SU-DHL-6 (cell line): ENCODE results near the gene TGFA.

Experiments
- H2AFZ ChIP-seq: fragments of 200-600 bp; sonication (generic); 2 replicates; pipeline ENCODE4 v1.6.1; 2014; ENCODE audit warnings: low read depth, mild to moderate bottlenecking, moderate library complexity, mixed read lengths, antibody characterized with exemption, low read length; ENCODE audit not compliant: severe bottlenecking
- H3F3A ChIP-seq: fragments of 200-600 bp; shearing (Covaris generic); 2 replicates; pipeline ENCODE4 v1.6.0; 2016; ENCODE audit warnings: antibody characterized with exemption, mild to moderate bottlenecking; ENCODE audit not compliant: insufficient read depth
- H3K27ac ChIP-seq: fragments of 200-600 bp; sonication (generic); 2 replicates; pipeline ENCODE4 v1.5.1; 2016; ENCODE audit warnings: low read depth, mild to moderate bottlenecking, low read length, moderate library complexity, mixed read lengths
- H3K27me3 ChIP-seq: fragments of 200-600 bp; sonication (generic), shearing (Covaris generic); 2 replicates; pipeline ENCODE4 v1.6.0; 2014; ENCODE audit warnings: mild to moderate bottlenecking, low read length
- H3K36me3 ChIP-seq: fragments of 200-600 bp; sonication (generic); 2 replicates; pipeline ENCODE4 v1.6.1; 2014; ENCODE audit warnings: mild to moderate bottlenecking, low read length, mixed read lengths
- H3K4me2 ChIP-seq: fragments of 300-600, 200-600 bp; shearing (Covaris generic), sonication (generic); 2 replicates; pipeline ENCODE4 v1.6.0; 2014; ENCODE audit warnings: low read length, low read depth, mild to moderate bottlenecking; ENCODE audit not compliant: poor library complexity, severe bottlenecking
- H3K4me3 ChIP-seq: fragments of 200-600 bp; sonication (generic); 2 replicates; pipeline ENCODE4 v1.5.1; 2014; ENCODE audit warnings: antibody characterized with exemption, low read length, mild to moderate bottlenecking, mixed read lengths; ENCODE audit not compliant: insufficient read depth, poor library complexity, severe bottlenecking
- H3K79me2 ChIP-seq: fragments of 200-600 bp; sonication (generic); 2 replicates; pipeline ENCODE4 v1.6.1; 2014; ENCODE audit warnings: mild to moderate bottlenecking, low read length, moderate library complexity; ENCODE audit not compliant: insufficient read depth
- H3K9ac ChIP-seq: fragments of 200-600 bp; sonication (generic); 2 replicates; pipeline ENCODE4 v1.7.0; 2014; ENCODE audit warnings: mild to moderate bottlenecking, low read length
- H3K9me2 ChIP-seq: fragments of 200-600 bp; sonication (generic); replicated peaks from 2 replicates; pipeline ENCODE4 v1.6.1; 2014; ENCODE audit warnings: low read length; ENCODE audit not compliant: insufficient read depth
- H3K9me3 ChIP-seq: fragments of 200-600 bp; sonication (generic); 2 replicates; pipeline ENCODE4 v1.6.1; 2014; ENCODE audit warnings: low read length, mixed read lengths; ENCODE audit not compliant: insufficient read depth
- H4K20me1 ChIP-seq: fragments of 200-600 bp; sonication (generic); 2 replicates; pipeline ENCODE4 v1.6.1; 2014; ENCODE audit warnings: low read depth, mild to moderate bottlenecking, antibody characterized with exemption, low read length, moderate library complexity, mixed read lengths
- CTCF ChIP-seq: fragments of 200-600 bp; sonication (generic); IDR thresholded peaks from one replicate; pipeline ENCODE4 v1.5.1; 2017; ENCODE audit warnings: antibody characterized with exemption, mild to moderate bottlenecking, low read length, moderate library complexity; ENCODE audit not compliant: insufficient read depth, poor library complexity, severe bottlenecking
- EZH2phosphoT487 ChIP-seq: fragments of 200-600 bp; sonication (generic), shearing (Covaris generic); conservative IDR thresholded peaks from 2 replicates; pipeline ENCODE4 v1.6.1; 2018; ENCODE audit warnings: mild to moderate bottlenecking, antibody characterized with exemption, low read length, moderate library complexity, mixed read lengths

TGFA gene

GRCh38 chr2:70522627-70523026 lies 31.0 kb downstream of the TGFA start:
- no peaks in the 10 kb centered on the region for H3K79me2 ChIP-seq
- no peaks in the 10 kb centered on the region for H3F3A ChIP-seq
- no peaks in the 10 kb centered on the region for H3K9me2 ChIP-seq
- no peak overlapping the region for H3K27ac ChIP-seq
- H3K36me3 ChIP-seq, result no peaks in the 10 kb centered on the region
- no peak overlapping the region for H3K4me2 ChIP-seq
- H3K4me3 ChIP-seq, result no peak overlapping the region
- no peak overlapping the region for H2AFZ ChIP-seq
- TF ChIP-seq EZH2phosphoT487 (no peak), CTCF (no peak)
- H3K9ac ChIP-seq, result no peak overlapping the region
- no peaks in the 10 kb centered on the region for H3K27me3 ChIP-seq
- no peaks in the 10 kb centered on the region for H3K9me3 ChIP-seq
- H4K20me1 ChIP-seq, result no peaks in the 10 kb centered on the region

- Histone ChIP-seq H3K4me3 (no peak overlapping the region), H3K79me2 (no peaks in the 10 kb centered on the region), H3K27ac (no peak overlapping the region), H3K36me3 (no peaks in the 10 kb centered on the region), H4K20me1 (no peaks in the 10 kb centered on the region), H3F3A (no peaks in the 10 kb centered on the region), H2AFZ (no peak overlapping the region), H3K9me3 (no peaks in the 10 kb centered on the region), H3K4me2 (no peak overlapping the region), H3K27me3 (no peaks in the 10 kb centered on the region), H3K9me2 (no peaks in the 10 kb centered on the region), H3K9ac (no peak overlapping the region)
- no peak for TF ChIP-seq CTCF
- TF ChIP-seq EZH2phosphoT487, result no peak
Observed at GRCh38 chr2:70520825-70521224, 32.8 kb downstream of the TGFA start.

GRCh38 chr2:70519453-70519852 lies 34.2 kb downstream of the TGFA start:
- Histone ChIP-seq H3K27me3 (no peaks in the 10 kb centered on the region), H3K36me3 (no peaks in the 10 kb centered on the region), H4K20me1 (no peaks in the 10 kb centered on the region), H3K79me2 (no peaks in the 10 kb centered on the region), H2AFZ (no peak overlapping the region), H3F3A (no peaks in the 10 kb centered on the region), H3K27ac (no peak overlapping the region), H3K4me2 (no peak overlapping the region), H3K9me3 (no peaks in the 10 kb centered on the region), H3K9me2 (no peaks in the 10 kb centered on the region), H3K9ac (no peak overlapping the region), H3K4me3 (no peak overlapping the region)
- TF ChIP-seq CTCF (no peak), EZH2phosphoT487 (no peak)

GRCh38 chr2:70518557-70518956 lies 35.1 kb downstream of the TGFA start:
- H3F3A ChIP-seq, result no peaks in the 10 kb centered on the region
- no peaks in the 10 kb centered on the region for H3K36me3 ChIP-seq
- H2AFZ ChIP-seq, result no peak overlapping the region
- H4K20me1 ChIP-seq, result no peaks in the 10 kb centered on the region
- no peak overlapping the region for H3K4me3 ChIP-seq
- no peaks in the 10 kb centered on the region for H3K79me2 ChIP-seq
- no peak overlapping the region for H3K9ac ChIP-seq
- H3K4me2 ChIP-seq, result no peak overlapping the region
- H3K9me3 ChIP-seq, result no peaks in the 10 kb centered on the region
- no peaks in the 10 kb centered on the region for H3K9me2 ChIP-seq
- H3K27me3 ChIP-seq, result no peaks in the 10 kb centered on the region
- no peak overlapping the region for H3K27ac ChIP-seq
- TF ChIP-seq EZH2phosphoT487 (no peak), CTCF (no peak)
